Measurements from ENCODE around the gene ARHGEF37.
"Not testable (repeated sequence)": the region's sequence is repeated elsewhere in the genome, so short reads cannot be mapped to it uniquely, and the experiment has no call there.

ARHGEF37 gene

DNA sequence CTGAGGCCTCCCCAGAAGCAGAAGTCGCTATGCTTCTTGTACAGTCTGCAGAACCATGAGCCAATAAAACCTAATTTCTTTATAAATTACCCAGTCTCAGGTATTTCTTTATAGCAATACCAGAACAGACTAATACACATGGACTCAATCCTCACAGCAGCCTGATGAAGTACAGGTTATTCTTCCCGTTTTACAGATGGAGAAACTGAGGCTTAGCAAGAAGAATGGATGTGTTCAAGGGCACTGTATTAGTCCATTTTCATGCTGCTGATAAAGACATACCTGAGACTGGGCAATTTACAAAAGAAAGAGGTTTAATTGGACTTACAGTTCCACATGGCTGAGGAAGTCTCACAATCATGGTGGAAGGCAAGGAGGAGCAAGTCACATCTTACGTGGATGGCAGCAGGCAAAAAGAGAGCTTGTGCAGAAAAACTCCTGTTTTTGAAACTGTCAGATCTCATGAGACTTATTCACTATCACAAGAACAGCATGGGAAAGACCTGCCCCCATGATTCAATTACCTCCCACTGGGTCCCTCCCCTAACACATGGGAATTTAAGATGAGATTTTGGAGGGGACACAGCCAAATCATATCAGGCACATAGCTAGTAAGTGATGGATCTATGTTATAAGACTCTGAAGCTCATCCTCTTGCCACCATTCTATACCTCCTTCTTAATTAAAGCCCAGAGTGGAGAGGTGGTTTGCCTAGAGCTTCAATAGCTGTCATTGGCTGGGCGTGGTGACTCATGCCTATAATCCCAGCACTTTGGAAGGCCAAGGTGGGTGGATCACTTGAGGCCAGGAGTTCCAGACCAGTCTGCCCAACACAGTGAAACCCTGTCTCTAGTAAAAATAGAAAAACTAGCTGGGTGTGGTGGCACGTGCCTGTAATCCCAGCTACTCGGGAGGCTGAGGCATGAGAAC is 67.4 kb downstream of the ARHGEF37 start:
- DNase-seq (ENCODE audit: low read depth) = not testable (repeated sequence)

DNA sequence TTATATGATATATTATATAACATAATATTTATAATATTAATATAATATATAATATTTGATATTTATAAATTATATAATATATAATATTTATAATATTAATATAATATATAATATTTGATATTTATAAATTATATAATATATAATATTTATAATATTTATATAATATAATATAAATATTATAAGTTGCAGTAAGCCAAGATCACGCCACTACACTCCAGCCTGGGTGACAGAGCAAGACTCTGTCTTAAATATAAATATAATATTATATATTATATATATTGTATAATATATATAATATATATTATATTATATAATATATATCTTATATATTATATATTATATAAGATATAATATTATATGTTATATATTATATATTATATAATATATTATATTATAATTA is 68.4 kb downstream of the ARHGEF37 start:
- not testable (repeated sequence) for DNase-seq (ENCODE audit: low read depth)

DNA sequence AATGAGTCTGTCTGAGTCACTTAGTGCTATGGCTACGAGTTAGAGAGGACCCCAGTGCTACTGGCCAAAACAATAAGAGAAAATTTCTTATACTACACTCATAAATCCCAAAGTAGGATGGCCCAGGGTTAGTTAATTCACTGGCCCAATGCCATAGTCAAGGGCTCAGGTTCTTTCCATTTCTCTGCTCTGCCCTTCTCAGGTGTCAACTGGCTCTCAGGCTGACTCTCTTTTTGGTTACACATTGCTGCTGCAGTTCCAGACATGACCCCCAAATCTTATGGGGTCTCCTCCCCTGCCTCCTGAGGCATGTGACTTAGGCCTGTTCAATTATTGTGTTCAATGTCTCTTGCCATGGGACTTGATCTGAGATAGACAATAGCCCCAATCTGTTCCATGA is 70.4 kb downstream of the ARHGEF37 start:
- no peak for DNase-seq (ENCODE audit: low read depth)

DNA sequence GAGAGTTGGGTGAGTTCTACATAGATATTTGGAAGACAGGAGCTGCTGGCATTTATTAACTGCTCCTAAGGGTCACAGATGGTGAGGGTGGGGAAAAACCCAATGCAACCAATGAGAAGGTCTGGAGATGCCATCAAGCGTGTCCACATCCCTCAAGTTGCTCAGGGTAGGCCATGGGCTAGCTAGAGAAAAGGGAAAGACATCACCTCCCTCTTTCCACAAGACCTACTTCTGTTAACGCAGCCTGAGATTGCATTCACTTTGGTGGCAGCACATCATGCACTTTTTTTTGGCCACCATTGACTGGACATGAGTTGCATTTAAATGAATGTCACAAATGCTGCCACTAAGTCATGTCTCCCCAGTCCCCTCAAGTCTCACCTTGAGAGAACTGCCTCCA is 71.4 kb downstream of the ARHGEF37 start:
- DNase-seq (ENCODE audit: low read depth) = no peak

DNA sequence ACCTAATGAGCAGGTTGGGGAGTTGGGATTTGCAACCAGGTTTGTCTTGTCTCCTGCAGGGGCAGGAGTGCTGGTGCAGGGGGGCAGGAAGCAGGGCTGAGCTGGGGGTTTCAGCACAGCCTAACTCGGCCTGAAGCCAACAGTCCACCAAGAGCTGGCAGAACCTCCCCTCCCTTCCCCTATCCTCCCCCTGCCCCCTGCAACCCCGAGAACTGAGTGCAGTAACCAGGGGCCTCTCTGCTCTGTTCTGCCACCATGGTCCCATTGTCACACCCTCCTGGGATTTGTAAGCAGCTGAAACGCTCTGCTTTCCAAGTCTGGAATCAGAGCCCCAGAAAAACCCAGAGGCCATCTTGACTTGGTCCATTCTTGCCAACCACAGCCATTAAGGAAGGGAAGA is 72.9 kb downstream of the ARHGEF37 start:
- no peak for DNase-seq (ENCODE audit: low read depth)

DNA sequence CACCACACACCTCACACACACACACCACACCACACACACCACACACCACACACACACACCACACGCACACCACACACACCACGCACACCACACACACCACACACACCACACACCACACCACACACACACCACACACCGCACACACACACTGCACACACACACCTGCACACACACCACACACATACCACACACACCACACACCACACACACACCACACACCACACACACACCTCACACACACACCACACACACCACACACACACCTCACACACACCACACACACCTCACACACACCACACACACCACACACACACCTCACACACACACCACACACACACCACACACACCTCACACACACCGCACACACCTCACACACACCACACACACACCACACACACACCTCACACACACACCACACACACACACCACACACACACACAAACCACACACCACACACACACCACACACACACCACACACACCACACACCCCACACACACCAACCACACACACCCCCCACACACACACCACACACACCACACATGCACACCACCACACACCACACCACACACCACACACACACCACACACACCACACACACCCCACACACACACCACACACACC is 73.7 kb downstream of the ARHGEF37 start:
- no peak for DNase-seq (ENCODE audit: low read depth)

DNA sequence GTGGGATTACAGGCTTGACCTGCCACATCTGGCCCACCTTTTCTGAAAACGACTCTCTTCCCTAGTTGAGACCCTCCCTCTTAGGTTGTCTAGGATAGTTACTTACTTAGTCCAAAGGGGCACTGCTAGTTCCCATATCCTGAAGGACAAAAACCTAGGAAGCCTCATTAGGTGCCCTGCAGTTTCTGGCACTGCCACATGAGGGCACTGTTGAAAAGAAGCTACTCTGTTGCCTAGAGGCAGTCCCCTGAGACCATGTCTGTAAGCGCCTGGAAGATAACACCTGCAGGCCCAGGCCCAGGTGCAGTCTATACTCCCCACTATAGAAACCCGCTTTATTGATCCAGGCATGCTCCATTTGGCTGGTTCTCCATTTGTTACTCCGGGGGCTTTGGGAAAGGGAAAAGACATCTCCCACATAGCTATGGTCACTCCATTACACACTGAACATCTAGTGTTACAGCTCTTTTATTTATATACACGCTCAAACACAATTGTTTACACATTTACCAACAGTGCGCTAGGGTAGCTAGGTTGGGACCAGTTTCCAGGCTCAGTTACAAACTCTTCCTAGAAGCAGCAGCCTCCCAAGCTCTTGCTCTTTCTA is 75.4 kb downstream of the ARHGEF37 start:
- no peak for DNase-seq (ENCODE audit: low read depth)

DNA sequence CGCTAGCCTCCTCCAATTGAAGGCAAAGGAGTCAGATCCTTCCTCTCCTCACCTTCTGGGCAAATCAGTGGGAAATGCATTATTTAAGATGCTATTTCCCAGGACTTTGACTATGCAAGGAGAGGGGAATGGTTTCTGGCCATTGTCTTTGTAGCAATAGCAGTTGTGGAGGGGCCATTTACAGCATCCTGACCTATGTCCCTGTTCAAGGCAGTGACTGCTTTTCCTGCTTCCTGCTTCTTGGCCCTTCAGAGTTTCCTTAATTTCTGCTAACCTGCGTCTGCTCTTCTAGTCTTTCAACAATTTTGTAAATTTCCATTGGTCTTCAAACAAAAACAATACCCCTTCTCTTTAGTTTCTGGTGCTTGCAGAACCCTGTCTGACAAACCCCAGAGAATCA is 76.0 kb downstream of the ARHGEF37 start:
- no peak for DNase-seq (ENCODE audit: low read depth)

DNA sequence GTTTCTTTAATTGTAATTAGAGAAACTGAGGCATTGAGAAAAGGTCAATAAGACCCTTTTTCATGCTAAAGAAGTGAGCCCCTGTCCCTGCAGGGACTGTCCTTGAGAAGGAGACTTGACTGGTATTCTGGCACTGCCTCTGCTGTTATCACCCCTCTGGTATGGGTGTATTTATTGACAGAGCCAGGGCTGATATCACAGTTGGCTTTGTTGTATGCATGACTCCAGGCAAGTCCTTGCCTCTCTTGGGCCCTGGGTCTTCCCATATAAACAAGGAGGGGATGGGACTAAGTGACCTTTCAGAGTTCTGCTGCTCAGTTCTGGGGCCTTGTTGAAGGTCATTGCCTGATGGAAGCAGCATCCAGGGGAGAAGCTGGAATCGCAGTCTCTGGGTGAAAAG is 77.0 kb downstream of the ARHGEF37 start:
- DNase-seq (ENCODE audit: low read depth) = no peak

DNA sequence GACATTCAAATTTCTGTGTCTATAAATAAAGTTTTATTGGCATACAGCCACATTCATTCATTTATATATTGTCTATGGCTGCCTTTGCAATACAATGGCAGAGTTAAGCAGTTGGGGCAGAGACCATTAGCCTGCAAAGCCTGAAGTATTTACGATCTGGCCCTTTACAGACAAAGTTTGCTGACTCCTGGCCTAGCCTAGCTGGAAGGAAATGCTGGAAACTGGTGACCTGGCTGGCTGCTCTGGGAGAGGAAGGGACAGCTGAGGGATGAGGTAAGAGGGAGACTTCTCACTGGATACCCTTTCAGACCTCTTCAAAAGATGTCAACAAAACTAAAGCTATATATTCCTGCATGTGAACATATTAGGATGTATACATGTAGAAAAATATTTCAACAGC is 82.8 kb downstream of the ARHGEF37 start:
- DNase-seq (ENCODE audit: low read depth) = no peak

DNA sequence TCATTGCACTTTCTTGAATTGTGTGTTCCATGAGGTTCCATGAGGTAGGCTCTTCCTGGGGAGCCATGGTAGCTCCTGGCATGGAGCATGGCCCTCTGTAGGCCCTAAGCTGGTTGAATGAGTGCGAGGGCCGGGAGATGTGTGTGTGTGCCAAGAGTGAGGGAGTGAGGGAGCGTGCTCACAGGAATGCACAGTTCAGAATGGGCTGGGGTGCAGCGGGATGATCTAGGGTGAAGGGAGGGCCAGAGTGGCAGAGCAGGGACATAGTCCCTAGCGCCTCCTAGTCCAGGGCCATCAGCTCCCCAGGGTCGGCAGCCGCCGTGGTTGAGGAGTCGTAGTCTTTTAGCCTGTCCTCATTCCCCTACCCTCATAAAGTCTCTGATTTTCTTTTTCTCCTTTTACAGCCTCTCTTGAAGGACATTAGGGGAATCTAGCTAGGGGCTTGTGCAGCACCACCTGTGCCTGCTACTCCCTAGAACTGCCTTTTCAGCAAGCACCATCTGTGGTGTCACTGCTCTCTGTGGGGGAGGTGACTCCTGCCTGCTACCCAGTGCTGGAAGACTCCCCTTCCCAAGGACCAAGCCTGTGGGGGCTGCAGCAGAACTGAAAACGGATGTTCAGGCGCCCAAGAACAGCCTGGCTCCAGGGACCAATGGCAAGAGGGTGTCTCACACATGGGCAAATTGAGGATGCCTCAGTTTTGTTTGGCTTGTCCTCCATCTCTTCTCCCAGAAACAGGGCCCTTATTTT is 83.5 kb downstream of the ARHGEF37 start:
- DNase-seq (ENCODE audit: low read depth) = no peak

DNA sequence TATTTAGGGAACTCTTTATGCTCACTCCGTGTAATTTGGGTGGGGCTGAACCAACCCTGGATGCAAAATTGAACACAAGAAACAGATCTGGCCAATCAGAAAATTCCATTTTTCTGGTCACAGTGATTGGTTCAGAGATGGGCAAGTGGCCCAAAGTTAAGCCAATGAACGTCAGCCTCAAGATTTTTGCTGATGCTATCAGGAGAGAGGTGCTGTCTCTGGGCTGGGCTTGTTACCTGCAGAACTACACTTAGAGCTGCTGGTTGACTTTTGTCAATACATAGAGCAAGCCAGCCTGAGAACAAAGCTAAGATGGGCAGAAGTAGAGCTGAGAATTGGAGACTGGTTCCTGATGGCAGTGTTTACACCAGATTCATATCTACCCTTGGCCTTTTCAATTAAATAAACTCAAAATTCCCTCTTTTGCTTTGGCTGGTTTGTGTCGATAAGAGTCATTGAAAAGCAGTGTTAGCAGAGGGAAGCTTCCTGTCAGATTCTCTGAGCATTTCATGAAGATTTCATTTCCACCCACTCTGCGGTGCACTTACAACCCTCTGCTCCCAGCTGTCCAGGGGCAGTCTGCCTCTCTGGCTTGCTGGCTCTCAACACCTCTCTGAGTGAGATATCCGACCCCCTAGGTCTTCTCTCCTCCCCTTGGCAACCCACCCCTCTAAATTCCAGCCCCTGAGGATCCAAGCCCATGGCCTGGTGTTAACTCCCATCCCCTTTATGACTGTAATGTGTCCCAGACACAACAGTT is 84.3 kb downstream of the ARHGEF37 start:
- no peak for DNase-seq (ENCODE audit: low read depth)

DNA sequence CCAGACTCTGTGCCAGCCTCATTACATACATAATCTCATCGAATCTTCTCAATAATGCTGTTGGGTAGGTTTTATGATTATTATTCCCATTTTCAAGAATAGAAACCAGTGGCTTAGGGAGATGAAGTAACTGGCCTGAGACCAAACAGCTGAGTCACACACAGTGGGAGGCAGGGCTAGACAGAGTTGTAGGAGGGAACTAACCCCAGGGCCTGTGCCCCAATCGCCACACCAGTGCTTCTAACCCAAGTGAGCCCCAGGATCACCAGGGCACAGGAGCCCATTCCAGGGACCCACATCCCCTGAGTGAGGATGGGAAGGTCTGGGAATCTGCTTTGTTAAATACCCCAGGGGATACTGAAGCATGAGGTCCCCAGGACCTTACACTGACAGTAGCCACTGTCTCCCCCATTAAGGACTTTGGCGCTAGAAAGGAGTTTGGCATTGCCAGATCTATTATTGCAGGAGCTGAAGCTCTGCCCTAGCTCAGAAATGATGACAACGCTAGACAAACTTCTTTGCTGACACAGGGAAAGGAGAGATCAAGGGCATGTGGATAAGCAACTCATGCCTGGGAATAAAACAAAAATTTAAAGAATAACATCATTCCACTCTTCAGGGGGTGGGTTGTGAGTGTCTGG is 85.0 kb downstream of the ARHGEF37 start:
- DNase-seq (ENCODE audit: low read depth) = no peak

DNA sequence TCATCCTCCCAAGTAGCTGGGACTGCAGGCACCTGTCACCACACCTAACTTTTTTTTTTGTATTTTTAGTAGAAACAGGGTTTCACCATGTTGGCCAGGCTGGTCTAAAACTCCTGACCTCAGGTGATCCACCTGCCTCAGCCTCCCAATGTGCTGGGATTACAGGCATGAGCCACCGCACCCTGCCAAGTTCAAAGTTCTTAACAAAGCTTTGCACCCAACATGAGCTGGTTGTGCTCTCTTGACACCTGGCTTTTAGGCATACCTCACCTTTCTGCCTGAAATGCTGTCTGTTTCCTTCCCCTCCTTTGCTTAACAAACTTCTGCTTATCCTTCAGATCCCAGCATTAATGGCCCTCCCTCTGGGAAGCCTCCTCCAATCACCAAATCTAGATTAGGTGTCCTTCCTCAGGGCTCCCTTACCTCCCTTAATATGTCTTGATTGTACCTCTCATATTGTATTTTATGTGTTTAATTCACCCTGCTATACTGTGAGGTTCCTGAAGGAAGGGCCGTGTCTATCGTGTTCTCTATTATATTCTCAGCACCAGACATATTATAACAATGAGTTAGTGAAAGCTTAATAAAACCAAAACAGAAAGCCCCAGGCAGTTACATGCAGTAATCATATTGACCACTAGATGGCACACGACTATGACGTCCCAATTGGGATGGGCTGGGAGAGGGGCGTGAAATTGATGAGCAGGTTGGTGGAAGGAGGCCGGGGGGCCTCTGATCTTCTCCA is 86.0 kb downstream of the ARHGEF37 start:
- DNase-seq (ENCODE audit: low read depth) = no peak

DNA sequence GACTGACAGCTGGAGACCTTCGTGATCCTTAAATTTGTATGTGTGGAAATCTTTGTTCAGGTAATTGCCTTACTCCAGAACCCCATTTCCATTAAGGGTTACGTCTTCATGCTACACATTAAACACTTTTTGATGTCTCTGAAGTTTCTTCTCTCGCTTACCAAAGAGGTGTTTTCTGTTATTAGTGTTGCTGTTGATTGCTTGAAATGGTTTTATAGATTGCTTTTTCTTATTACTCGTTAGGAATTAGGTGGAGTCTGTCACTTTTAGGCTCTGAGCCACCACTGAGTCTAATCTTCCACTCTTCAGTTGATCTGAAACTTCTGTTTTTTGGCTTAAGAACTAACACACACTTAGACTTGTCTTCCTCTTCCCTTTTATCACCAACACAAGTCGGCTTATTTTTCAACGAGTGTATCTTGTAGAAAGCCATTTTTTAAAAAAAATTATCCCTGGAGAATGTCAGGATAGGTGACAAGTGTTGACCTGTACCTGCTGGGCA is 86.6 kb downstream of the ARHGEF37 start:
- DNase-seq (ENCODE audit: low read depth) = no peak

DNA sequence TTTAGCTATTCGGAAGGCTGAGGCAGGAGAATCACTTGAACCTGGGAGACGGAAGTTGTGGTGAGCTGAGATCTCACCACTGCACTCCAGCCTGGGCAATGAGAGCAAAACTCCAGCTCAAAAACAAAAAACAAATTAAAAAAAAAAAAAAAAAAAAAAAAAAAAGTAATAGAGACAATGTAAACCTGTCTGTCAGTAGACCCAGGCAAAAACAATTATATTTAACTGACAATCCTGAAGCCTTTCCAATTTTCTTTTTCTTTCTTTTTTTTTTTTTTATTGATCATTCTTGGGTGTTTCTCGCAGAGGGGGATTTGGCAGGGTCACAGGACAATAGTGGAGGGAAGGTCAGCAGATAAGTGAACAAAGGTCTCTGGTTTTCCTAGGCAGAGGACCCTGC is 88.0 kb downstream of the ARHGEF37 start:
- not testable (repeated sequence) for DNase-seq (ENCODE audit: low read depth)

DNA sequence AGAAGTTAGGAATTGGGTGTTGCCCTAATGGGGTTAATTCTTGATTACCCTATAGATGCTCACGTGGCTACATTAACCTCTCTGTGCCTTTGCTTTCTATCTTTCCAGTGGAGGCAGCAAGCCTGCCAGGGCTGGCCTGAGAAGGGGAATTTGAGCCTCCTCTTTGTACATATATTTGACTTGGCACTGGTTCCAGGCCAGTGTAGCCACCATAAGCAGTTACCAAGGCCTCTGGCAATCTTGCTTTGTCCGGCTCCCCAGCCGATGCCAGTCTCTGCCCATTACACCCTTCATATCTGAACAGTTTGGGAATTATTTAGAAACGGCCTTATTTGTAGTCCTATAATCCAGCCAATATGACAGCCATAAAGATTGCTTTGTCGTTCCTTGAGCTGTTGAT is 90.2 kb downstream of the ARHGEF37 start:
- no peak for DNase-seq (ENCODE audit: low read depth)

DNA sequence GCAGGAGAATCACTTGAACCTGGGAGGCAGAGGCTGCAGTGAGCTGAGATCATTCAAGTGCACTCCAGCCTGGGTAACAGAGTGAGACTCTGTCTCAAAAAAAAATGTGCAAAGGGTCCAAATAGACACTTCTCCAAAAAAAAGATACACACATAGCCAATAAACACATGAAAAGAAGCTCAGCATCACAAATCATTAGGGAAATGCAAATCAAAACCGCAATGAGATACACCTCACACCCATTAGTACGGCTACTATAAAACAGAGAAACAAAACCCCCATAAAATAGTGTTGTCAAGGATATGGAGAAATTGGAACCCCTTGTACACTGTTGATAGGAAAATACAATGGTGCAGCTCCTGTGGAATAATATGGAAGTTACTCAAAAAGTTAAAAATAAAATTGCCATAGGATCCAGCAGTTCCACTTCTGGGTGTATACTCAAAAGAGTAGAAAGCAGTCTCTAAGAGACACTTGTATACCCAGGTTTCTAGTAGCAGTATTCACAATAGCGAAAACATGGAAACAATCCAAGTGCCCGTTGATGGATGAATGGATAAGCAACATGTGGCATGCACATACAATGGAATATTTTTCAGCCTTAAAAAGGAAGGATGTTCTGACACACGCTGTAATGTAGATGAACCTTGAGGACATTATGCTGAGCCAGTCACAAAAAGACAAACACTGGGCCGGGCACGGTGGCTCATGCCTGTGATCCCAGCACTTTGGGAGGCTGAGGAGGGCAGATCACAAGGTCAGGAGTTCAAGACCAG is 91.6 kb downstream of the ARHGEF37 start:
- no peak for DNase-seq (ENCODE audit: low read depth)

DNA sequence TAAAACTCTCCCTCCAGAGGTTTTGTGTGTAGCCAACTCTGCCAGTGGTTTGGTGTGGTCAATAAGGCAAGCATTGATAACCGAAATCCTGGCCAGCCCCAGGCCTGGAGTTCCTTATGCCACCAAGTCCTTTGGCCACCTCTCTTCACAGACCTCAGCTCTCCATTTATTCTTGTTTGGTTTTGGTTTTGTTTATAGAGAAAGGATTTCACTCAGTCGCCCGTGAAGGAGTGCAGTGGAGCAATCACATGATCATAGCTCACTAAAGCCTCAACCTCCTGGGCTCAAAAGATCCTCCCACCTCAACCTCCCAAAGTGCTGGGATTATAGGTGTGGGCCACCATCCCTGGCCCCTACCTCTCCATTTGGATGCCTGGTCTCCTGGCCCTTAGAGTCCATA is 93.4 kb downstream of the ARHGEF37 start:
- no peak for DNase-seq (ENCODE audit: low read depth)
